ENCODE data around the gene FNDC8.

The FNDC8 gene

DNA sequence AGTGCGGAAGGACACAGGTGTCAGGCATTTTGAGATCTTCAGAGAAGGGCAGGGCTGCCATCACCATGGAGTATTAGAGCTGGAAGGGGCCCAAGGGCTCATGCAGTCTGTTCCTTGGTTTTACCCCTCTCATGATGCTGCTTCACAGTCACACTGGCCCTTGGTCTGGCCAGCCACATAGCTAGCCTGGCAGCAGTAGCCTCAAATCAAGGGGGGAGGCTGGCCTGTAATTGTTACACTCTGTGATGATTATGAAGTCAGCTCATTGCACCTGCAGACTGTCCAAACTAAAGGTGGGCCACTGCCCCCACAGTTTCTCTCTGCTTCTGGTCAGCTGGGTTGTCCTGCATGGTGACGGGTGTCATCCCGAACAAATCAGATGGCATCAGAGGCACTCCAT is at the start of gene FNDC8:
Gene FNDC8, plus strand, starts transcription at position 301 of the 400 bp plus-strand sequence. Its CDS starts 79 bp downstream, at position 380.
- H3K27me3 ChIP-seq: no peaks in the 10 kb centered on the region

DNA sequence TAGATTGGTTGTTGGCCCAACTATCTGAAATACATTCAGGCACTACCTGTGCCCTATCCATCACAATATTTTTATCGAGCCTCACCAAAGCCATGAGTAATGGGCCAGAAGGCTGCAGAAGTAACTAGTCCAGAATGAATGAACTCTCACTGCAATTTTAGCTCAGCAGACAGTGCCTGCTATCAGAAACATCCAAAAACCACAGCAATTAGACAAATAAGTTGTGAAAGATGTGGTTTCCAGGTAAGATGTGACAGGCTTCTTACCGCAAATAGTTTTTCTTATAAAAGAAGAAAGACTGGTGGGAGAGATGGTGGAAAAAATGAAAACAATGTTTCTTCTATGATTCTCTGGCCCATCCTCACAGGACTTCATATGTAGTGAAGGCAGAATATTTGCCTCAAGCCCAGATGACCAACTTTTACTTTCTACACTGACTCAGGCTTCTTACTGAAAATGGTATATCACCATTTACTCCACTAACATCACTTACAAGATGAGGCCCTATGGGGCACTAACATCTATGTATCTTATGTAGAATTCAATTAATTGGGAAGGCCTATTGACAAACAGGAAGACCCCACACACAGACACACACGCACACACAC is 48.1 kb upstream of the FNDC8 start:
- peaks cover 43 to 44% of the 10 kb centered on the region in 2 experiments for H3K4me1 ChIP-seq (ENCODE audit: control insufficient read depth in 1 of 2, insufficient read depth in 1 of 2, low read depth in 1 of 2, low read length in 1 of 2)
- H3K9me3 ChIP-seq: no peaks in the 10 kb centered on the region
- H3K27me3 ChIP-seq: no peaks in the 10 kb centered on the region
- peak overlapping the region in 1 of 2 experiments; percentile 30 for H3K4me3 ChIP-seq (ENCODE audit: low read depth in 1 of 2, low read length in 1 of 2)
- peak overlapping the region; percentile 64 for H3K27ac ChIP-seq
- H3K36me3 ChIP-seq: no peaks in the 10 kb centered on the region
- TF ChIP-seq, protein P1, sequence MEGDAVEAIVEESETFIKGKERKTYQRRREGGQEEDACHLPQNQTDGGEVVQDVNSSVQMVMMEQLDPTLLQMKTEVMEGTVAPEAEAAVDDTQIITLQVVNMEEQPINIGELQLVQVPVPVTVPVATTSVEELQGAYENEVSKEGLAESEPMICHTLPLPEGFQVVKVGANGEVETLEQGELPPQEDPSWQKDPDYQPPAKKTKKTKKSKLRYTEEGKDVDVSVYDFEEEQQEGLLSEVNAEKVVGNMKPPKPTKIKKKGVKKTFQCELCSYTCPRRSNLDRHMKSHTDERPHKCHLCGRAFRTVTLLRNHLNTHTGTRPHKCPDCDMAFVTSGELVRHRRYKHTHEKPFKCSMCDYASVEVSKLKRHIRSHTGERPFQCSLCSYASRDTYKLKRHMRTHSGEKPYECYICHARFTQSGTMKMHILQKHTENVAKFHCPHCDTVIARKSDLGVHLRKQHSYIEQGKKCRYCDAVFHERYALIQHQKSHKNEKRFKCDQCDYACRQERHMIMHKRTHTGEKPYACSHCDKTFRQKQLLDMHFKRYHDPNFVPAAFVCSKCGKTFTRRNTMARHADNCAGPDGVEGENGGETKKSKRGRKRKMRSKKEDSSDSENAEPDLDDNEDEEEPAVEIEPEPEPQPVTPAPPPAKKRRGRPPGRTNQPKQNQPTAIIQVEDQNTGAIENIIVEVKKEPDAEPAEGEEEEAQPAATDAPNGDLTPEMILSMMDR (IDR thresholded peaks at IDR 0.05): no peak

More for the DNA sequence above, at the start of gene FNDC8:
- no peak within 1 kb of the TSS for H3K4me3 ChIP-seq (ENCODE audit: low read depth in 1 of 2, low read length in 1 of 2)
- no peaks in the 10 kb centered on the region for H3K9me3 ChIP-seq
- TF ChIP-seq, protein P1 (IDR thresholded peaks at IDR 0.05): no peak
- H3K27ac ChIP-seq: no peak within 1 kb of the TSS
- H3K4me1 ChIP-seq (ENCODE audit: control insufficient read depth in 1 of 2, insufficient read depth in 1 of 2, low read depth in 1 of 2, low read length in 1 of 2): peaks cover 22 to 29% of the 10 kb centered on the region in 2 experiments
- no peaks in the 10 kb centered on the region for H3K36me3 ChIP-seq

DNA sequence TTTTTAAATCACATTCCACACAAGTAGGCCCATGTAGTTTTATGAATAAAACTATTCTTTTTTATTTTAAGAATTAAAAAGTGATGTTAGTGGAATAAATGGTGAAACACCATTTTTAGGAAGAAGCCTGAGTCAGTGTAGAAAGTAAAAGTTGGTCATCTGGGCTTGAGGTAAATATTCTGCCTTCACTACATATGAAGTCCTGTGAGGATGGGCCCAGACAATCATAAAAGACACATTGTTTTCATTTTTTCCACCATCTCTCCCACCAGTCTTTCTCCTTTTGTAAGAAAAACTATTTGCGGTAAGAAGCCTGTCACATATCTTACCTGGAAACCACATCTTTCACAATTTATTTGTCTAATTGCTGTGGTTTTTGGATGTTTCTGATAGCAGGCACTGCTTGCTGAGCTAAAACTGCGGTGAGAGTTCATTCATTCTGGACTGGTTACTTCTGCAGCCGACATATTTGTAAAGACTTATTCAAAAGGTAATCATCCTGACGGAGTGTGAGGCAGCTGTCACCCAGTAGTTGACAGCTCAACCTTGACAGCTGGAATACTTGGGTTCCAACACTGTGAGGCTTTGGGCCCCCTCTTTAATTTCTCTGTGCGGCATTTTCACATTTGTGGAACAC is 47.3 kb upstream of the FNDC8 start:
- Histone ChIP-seq H3K4me3 (ENCODE audit: low read depth in 1 of 2, low read length in 1 of 2) (peak overlapping the region in 1 of 2 experiments; percentile 30), H3K4me1 (ENCODE audit: control insufficient read depth in 1 of 2, insufficient read depth in 1 of 2, low read depth in 1 of 2, low read length in 1 of 2) (peaks cover 43 to 44% of the 10 kb centered on the region in 2 experiments), H3K9me3 (no peaks in the 10 kb centered on the region), H3K27ac (peak overlapping the region; percentile 64), H3K36me3 (no peaks in the 10 kb centered on the region), H3K27me3 (no peaks in the 10 kb centered on the region)
- TF ChIP-seq, protein P1 (IDR thresholded peaks at IDR 0.05): no peak

DNA sequence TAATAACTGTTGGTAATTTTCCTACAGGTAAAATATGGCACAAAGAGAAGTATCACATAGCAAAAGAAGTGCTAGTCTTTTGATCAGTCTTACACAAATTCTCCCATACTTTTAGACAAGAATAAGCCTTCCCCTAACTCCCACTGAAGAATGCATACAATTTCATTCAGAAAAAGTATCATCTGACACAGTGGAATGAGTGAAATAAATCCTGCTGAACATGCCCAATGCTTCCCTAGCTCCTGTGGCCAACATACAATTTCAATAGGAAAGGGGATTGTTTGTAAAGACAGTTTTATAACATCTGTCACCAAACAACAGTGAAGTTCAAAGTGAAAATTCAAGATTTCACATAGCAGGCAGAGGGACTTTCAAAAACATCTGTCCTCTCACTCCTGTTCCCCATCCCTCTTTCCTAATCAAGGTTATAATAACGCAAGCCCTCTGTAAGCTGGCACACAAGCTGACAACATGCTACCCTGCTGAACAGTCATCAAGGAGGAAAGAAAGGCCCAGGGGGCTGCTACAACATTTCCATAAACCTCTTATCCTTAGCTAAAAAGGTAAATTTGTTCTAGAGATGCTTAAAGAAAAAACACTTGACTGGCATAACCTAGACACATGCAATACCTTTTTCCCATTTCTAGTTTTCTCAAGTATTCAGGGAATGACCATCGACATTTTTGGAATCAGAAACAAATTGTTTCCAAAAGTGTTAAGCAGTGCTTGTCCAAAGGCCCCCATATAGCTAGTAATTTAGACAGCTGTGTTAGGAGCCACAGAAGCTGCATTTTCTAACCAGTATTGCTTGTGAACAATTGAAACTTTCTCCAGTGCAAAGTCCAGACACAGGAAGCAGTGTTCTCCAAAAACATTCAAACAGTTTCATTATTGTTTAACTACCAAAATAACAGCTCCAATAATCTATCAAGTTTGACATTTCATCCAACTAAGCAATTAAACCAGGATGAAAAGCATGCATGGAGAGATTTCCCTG is 46.4 kb upstream of the FNDC8 start:
- no peaks in the 10 kb centered on the region for H3K9me3 ChIP-seq
- peak overlapping the region; percentile 64 for H3K27ac ChIP-seq
- no peaks in the 10 kb centered on the region for H3K36me3 ChIP-seq
- TF ChIP-seq, protein P1 (IDR thresholded peaks at IDR 0.05): no peak
- peaks cover 44 to 53% of the 10 kb centered on the region in 2 experiments for H3K4me1 ChIP-seq (ENCODE audit: control insufficient read depth in 1 of 2, insufficient read depth in 1 of 2, low read depth in 1 of 2, low read length in 1 of 2)
- H3K4me3 ChIP-seq (ENCODE audit: low read depth in 1 of 2, low read length in 1 of 2): no peak overlapping the region
- no peaks in the 10 kb centered on the region for H3K27me3 ChIP-seq

DNA sequence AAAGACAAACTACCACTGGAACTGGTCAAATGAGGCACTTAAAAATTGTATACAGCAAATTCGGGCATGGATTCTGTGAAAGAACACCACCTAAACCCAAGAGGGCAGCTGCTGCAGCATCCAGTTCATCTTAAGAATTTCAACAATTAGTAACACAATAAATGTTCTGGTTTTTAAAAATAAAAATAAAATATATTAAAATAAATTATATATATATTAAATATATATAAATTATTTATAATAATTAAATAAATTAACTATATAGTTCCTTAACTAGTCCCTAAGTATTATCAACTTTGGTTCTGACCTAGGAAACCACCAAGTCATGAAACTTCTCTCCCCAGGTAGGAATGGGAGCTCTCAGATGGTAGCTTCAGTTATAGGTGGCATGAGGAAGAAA is 44.5 kb upstream of the FNDC8 start:
- H3K4me1 ChIP-seq (ENCODE audit: control insufficient read depth in 1 of 2, insufficient read depth in 1 of 2, low read depth in 1 of 2, low read length in 1 of 2): peaks cover 47 to 53% of the 10 kb centered on the region in 2 experiments
- TF ChIP-seq, protein P1 (IDR thresholded peaks at IDR 0.05): no peak
- no peak overlapping the region for H3K4me3 ChIP-seq (ENCODE audit: low read depth in 1 of 2, low read length in 1 of 2)
- H3K27me3 ChIP-seq: no peaks in the 10 kb centered on the region
- H3K9me3 ChIP-seq: no peaks in the 10 kb centered on the region
- no peak overlapping the region for H3K27ac ChIP-seq
- no peaks in the 10 kb centered on the region for H3K36me3 ChIP-seq
